ENCODE data around the gene MOCOS.

The MOCOS gene

DNA sequence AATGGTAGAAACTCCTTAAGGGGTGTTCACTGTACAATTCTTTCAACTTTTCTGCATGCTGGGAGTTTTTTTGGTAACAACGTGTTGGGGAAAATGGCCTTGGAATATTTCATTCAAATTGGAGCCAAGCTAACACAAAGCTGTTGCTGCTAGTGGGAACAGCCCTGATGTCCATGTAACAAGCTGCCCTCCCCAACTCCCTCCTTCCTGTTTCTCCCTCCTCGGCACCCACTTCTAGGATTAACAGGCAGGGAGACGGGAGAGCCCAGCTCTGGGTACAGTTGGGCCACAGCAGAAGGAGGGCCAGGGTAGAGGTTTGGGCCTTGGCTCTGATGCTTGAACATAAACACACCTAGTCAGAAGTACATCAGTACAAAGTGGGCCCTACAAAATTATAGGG is 9.4 kb upstream of the MOCOS start:
- in situ Hi-C loops (cut with MboI; ENCODE audit: low sequenced_read_pairs), result no loop called here

DNA sequence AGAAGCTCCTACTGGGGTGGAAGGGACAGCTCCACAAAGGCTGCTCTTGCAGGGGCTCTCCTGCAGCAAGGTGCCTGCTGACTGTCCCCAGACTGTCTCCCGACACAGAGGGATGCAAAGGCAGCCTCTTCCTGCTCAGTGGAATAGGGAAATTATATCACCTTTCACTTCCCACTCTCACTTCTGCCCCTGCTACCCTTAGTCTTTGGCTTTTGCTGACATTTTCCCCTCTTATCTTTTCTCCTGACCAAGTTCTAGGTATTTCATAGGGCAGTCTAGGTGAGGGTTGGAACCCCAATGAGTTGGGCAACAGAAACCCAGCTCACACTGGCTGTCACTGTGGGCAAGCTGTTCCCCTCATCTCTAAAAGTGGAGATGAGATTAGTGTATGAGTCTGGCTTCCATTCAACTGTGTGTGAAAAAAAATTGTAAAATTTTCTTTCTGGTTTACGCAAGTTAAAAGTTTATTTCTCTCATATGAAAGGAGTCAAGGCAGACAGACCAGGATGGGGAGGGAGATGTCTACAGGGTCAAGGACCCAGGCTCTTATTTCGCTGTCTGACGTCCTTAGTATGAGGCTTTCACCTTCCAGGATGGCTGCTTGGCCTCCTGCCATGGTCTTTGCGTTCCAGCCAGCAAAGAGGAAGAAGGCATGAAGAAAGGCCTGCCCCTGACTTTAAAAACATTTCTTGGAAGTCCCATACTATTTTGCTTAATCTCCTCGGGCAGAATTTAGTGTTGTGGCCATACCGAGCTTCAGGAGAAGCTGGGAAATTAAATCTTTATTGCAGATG is 7.5 kb upstream of the MOCOS start:
- in situ Hi-C loops (cut with MboI; ENCODE audit: low sequenced_read_pairs), result no loop called here

DNA sequence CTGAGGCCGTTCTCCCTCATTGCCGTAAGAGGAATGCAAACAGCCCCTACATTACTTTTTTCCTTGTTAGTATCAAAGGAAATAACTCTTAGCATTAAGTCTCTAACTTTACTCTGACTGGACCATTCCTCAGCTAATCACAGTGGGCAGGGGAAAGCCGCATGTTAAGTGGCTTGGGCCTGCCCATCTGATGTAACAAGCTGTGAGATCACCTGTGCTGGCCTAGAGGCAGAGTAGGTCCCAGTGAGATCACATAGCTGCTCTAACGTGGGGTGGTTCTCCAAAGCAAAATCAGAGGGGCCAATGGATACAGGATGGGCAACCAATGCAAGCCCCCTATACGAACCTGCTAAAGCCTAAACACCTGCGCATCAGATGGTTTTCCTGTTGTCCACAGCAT is 5.9 kb upstream of the MOCOS start:
- in situ Hi-C loops (cut with MboI; ENCODE audit: low sequenced_read_pairs), result no loop called here

DNA sequence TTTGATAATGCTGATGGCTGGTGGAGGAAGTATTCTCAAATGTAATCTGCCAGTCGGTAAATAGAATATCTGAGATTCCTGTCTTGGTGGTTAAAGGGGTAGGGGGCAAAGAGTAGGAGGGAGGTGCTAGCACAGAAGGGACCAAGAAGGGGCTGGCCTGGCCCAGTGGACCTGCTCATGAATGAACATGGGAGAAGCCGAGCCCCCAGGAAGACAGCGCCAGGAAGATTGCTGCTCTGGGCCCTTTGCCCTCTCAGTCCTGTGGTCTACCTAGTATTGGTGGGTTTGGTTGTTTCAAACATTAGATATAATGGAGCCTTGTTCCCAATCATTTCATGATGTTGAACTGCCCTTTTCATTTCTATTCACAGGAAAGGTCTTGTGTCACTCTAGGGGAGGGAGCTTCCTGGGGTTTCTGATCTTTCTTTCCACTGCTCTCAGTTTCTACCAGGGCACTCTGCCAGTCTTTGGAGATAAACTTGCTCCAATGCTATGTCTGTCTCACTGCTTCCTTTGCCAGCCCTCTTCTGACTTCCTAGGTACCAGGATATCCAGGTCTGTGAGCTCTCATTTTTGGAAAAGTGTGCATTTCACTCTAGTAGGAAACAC is 5.3 kb upstream of the MOCOS start:
- in situ Hi-C loops (cut with MboI; ENCODE audit: low sequenced_read_pairs), result no loop called here

DNA sequence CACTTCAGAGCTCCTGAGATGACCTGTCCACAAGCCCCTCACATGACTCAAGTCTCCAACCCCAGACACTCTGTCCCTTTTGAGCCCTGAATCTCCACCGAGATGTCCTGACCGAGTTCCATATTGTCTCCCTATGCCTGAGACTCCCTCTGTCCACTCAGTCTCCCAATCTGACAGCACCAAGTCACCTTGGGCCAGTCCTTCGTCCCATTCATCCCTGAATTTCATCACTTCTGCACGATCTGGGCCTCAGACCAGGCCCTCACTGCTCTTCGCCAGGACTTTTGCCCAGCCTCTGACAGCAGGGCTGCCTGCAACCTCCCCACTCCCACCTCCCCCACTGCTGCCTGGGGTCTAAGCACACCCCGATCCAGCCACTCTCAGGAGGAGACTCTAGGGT is 4.3 kb upstream of the MOCOS start:
- in situ Hi-C loops (cut with MboI; ENCODE audit: low sequenced_read_pairs), result no loop called here

DNA sequence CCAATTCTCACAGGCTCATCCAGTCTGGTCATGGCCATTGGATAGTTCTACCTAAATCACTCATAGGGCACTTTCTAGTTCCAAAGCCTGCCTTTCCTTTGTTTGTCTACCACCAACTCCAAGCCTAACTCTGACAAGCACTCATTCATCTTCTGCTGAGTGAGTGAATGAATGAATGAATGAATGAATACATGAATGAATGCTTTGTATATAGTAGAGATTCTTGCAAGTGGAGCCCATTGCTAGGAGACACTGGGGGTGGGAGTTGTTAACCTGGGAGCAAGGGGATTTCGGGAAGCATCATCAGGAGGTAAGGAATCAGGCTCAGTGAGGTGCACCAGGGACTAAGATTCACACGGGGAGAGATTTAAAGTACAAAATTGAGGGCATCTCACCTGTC is 3.3 kb upstream of the MOCOS start:
- in situ Hi-C loops (cut with MboI; ENCODE audit: low sequenced_read_pairs), result no loop called here

DNA sequence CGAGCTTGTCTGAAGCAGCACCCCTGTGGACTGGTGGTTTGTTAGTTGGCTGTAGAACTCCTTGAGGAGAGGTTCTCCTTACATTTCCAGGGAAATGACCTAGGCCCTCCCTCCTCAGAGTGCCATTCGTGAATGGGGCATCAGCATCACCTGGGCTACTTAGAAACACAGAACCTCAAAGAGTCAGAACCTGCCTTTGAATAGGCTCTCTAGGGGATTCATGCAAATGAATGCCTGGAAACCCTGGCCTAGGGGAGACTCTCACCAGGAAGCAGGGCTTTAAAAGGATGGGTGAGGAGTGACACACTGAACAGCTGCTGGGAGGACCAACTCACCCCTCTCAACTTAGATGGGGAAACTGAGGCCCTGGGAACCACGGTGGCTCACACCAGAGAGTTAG is 2.1 kb upstream of the MOCOS start:
- in situ Hi-C loops (cut with MboI; ENCODE audit: low sequenced_read_pairs), result no loop called here

DNA sequence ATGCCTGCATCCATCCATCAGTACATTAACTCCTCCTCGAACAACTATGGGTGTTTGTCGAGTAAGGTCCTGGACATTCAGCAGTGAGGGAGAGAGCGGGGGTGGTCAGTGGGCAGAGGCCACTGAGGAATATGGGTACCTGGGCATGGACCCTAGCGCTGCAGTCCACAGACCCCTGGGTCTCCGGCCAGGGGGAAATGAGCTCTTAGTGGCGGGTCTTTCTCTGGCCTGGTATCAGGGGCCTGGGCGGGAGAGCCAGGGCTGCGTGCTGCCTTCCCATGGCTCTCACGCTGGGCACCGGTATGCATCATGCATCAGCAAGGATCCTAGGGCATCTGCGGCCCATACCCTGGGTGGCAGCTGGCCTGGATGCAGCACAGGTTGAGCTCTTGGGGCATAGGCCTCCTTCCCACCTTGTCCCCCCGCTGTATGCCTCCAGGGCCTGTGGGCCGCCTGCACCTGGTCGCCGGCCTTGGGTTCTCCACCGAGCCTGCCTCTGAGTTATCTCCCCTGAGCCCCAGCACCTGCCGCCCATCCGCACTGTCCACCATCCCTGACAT is 1.3 kb upstream of the MOCOS start:
- in situ Hi-C loops (cut with MboI; ENCODE audit: low sequenced_read_pairs), result no loop called here

DNA sequence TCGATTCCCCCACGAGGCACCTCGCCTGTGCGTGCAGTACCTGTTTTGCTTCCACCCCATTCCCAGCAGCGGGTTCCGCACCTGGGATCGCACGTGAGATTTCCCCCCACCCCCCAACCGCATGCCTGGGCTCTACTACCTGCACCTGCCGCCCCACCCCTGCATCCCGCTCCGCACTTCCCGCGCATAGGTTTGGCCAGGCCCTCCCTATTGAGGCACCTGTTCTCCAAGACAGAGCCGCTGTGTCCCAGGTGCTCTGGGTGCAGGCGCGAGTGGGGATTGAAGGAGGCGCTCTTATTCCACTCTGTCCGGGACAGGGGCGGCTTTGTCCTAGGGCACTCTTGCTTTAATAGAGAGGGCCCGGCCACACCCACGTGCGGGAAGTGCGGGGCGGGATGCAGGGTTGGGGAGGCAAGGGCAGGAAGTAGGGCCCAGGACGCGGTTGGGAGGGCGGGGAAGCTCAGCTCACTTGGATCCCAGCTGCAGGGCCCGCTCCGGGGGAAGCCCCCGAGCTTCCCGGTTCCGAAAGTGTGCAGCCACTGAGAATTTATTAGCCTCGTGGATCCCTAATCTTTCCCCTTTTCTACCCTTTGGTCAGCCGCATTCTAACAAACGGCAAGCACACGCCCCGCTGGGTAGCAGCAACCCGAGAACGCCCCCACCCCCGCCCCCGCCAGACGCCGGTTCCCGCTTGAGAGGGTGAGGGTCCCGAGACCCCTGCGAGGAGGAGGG is 670 bp upstream of the MOCOS start:
- in situ Hi-C loops (cut with MboI; ENCODE audit: low sequenced_read_pairs), result no loop called here

DNA sequence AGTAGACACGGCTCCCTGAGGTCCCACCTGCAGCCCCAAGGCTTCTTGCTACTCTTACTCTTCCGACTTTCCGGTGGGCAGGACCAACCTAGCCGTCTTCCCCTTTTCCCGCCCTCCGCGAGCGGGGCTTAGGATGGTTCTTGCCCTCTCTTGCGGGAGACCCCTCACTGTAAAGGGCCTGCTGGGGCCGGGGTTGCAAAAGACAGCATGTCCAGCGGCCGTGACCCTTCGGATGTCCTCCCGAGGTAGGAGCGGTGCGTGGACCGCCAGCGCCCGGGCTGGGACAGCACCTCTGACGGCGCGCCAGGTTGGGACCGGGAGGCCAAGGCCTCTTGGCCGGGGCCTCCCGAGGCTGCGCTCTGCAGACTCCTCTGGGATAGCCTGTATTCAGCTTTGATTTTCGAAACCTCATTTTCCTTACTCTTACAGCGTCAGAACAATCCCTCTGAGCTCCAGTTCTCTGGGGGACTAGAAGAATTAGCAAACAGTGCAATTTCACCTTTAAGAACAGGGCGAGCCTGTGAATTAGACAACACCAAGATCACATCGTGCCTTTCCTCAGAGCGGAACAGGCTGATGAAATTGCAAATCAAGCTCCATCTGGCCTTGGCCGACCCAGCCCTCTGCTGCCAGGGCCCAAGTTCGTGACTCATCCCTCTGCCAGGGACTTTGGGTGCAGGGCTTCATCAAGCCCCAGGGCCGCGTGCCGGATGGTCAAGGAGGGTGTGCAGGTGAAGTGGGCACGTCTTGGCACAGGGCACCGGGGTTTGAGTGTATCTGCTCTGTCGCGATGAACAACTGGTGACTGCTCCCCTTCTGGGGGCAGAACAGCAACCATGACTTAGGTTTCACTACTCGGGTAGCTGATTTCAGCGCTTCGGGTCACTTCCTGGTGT is 777 bp downstream of the MOCOS start:
- in situ Hi-C loops (cut with MboI; ENCODE audit: low sequenced_read_pairs), result no loop called here

DNA sequence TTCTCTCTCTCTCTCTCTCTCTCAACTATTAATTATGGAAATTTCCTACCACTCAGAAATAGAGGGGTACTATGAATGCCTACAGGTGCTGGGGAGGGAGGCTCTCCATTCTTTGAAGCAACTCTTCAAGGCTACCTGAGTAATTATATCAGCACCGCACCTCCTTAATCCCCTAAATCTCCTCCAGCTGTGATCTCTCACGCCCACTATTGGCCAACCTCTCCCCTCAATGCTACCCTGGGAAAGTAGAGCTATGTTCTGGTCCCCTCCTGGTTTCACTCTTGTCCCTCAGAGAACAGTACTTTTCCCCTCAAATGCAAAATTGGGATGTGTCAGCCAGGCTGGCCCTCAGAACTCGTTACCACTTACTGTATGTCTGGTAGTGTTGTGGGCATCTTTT is 1.6 kb downstream of the MOCOS start:
- in situ Hi-C loops (cut with MboI; ENCODE audit: low sequenced_read_pairs), result no loop called here

DNA sequence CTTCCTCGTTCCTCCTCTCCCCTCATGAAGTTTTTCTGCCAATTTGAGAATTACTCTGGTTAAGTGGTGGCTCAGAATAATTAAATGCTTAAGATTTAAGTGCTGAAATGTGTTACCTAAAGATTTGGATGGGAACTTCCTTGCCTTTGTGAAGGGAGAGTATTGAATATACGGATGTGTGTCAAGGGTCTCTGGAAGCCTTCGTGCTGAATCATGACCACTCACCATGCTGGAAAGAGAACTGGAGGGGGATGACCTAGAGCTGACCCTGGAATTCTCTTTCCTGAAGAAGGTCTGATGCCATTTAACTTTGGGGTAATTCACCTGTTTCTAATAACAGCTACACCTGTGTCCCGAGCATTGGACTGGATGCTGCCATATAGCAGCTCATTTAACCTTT is 2.2 kb downstream of the MOCOS start:
- in situ Hi-C loops (cut with MboI; ENCODE audit: low sequenced_read_pairs), result no loop called here

DNA sequence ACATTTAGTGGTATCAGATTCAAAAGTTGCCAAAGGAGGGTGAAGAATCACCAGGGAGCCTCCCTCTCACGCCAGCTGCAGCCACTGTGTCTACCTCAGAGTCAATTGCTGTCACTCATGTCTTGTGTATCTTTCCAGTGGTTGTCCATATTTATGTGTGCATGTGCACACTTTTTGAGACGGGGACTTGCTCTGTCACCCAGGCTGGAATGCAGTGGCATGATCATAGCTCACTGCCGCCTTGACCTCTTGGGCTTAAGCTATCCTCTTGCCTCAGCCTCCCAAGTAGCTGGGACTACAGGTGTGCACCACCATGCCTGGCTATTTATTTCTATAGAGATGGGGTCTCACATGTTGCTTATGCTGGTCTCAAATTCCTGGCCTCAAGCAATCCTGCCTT is 4.0 kb downstream of the MOCOS start:
- in situ Hi-C loops (cut with MboI; ENCODE audit: low sequenced_read_pairs), result no loop called here

DNA sequence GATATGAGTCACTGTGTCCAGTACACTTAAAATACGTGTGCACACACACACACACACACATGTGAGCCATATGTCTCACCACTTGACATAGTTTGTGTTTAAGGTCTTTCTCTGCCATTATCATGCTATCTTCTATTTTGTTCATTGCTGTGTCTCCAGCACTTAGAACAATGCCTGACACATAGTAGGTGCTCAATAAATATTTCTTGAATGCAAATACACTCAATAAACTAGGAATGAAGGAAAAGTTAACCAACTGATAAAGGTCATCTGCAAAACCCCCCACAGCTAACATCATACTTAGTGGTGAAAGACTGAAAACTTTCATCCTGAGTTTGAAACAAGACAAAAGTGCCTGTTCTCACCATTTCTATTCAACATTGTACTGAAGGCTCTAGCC is 4.4 kb downstream of the MOCOS start:
- in situ Hi-C loops (cut with MboI; ENCODE audit: low sequenced_read_pairs), result no loop called here

DNA sequence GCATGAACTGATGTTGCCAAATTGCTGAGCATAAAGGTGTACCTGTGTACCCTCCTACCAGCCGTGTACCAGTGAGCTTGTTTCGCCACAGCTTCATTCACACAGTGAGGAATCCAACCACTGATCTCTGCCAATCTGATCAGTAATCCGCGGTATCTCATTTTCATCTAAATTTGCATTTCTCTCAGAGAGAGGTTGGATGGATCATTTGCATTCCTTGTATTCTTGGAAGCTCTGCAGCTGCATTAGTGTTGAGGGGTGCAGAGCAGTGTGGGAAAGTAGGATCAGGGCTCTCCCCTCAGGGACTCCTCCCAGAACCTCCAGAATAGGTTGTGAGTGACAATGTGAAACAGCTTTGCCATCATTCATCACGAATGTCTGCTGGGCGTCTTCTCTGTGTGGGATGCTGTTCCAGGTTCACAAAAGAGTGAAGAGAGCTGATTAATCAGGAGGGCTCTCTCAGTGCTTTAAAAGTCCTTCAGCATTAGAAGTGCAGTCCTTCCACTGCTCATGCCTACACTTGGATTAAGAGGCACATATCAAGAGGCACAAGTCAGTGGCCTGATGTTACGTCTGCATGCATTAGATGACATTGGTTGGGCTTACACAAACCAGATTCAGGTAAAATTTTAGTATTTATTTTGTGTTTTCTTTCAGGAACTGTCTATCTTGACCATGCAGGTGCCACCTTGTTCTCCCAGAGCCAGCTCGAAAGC is 7.5 kb downstream of the MOCOS start:
- in situ Hi-C loops (cut with MboI; ENCODE audit: low sequenced_read_pairs), result no loop called here

DNA sequence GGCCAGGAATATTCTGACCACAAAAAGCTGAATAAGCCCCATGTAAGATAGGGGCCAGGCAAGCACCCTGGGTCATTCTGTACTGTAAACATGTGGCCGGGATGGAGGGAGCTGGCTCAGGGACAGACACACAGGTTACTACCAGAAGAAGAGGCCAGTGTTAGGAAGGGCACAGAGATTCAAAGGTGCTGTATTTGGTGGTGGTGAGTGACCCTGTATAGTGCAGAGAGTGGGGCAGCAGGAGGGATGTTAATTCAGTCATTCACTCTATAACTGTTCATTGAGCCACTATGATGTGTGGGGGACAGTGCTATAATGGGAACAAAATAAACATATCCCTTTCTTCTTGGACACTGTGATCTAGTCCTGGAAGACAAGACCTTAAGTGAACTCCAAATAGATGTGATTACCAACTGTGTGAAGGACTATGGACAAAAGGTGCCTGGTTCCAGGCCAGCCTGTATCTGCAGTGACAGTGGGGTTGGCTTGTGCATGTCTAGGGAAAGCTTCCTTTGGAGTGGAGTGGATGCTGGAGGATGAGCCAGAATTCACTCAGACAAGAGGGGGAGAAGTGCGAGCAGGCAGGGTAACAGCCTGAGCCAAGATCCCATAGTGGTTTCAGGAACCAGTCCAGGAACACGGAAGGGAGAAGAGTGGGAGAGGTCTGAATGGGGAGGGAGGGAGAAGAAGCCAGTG is 8.3 kb downstream of the MOCOS start:
- in situ Hi-C loops (cut with MboI; ENCODE audit: low sequenced_read_pairs), result no loop called here

DNA sequence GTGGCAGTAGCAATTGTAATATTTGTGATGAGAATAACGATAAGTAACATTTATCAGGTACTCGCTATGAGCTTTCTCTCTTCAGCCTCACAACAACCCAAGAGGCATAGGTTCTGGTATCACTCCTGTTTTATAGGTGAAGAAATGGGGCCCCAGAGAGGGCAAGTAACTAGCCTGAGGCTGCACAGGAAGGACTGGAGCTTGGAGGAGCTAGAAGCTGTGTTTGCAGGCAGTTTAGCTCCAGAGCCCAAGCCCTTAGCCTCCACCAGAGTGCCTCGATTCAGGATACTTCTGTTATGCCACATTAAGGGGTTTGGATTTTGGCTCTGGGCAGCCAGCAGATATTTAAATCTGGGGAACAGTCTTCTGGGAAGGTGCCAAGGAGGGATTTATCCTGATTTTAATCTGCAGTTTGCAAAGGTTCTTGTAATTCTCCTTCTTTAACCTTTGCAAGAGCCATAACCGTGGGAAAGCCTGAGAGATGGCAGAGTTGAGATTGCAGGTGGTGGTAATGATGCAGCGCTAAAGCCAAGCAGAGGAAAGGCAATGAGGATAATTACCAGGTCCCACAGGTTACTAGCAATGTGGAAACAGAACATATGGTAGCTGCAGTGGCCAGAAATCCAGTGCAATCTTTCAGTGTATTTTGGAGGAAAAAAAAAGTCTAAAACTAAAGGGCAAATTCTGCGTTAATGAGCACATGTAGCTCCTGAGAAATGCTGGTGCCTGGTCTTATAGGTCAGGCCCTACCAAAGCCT is 9.1 kb downstream of the MOCOS start:
- in situ Hi-C loops (cut with MboI; ENCODE audit: low sequenced_read_pairs), result no loop called here

DNA sequence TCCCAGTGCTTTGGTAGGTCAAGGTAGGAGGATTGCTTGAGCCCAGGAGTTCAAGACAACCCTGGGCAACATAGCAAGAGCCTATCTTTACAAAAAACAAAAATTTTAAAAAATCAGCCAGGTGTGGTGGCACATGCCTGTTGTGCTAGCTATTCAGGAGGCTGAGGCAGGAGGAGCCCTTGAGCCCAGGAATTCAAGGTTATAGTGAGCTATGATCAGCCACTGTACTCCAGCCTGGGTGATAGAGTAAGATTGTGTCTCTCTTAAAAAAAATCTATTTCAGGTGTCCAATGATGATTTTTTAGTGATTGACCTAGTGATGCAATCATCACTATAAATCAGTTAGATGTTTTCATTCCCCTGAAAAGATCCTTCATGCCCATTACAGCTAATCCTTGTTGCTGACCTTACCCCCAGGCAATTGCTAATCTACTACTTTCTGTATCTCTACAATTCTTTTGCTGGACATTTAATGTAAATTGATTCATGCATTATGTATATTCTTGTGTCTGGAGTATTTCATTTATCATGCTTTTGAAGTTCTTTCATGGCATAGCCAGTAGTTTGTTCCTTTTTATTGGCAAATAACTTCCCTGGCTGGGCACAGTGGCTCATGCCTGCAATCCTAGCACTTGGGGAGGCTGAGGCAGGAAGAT is 10.3 kb downstream of the MOCOS start:
- in situ Hi-C loops (cut with MboI; ENCODE audit: low sequenced_read_pairs), result no loop called here
